ENCODE measurements around the gene ABHD8.

DNA sequence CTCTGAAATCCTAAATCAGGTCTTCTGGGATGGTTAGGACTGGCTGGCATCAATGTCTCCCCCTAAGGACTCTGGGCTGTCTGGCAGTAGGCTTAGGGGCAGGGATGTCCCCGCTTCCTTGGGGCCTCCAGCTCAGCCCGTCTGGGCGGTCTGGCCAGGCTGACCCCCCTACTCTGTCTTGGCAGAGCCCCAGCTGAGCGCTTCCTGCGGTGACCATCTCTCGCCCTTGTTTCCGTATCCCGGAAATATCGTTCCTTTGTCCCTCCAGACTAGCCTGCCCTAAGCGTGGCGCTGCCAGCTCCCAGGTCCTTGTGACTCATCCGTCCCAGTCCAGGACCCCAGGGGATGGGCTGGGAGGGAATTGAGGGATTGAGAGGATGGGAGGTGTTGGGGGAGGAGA is 45.5 kb upstream of the ABHD8 start:
- TF ChIP-seq EZH2 (optimal IDR thresholded peaks at IDR 0.05; ENCODE audit: low read depth, low read length) (no peak), EZH2phosphoT487 (IDR thresholded peaks at IDR 0.05; ENCODE audit: low read length) (no peak)
- TF ChIP-seq, protein P1, sequence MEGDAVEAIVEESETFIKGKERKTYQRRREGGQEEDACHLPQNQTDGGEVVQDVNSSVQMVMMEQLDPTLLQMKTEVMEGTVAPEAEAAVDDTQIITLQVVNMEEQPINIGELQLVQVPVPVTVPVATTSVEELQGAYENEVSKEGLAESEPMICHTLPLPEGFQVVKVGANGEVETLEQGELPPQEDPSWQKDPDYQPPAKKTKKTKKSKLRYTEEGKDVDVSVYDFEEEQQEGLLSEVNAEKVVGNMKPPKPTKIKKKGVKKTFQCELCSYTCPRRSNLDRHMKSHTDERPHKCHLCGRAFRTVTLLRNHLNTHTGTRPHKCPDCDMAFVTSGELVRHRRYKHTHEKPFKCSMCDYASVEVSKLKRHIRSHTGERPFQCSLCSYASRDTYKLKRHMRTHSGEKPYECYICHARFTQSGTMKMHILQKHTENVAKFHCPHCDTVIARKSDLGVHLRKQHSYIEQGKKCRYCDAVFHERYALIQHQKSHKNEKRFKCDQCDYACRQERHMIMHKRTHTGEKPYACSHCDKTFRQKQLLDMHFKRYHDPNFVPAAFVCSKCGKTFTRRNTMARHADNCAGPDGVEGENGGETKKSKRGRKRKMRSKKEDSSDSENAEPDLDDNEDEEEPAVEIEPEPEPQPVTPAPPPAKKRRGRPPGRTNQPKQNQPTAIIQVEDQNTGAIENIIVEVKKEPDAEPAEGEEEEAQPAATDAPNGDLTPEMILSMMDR (IDR thresholded peaks at IDR 0.05; ENCODE audit: low read length): no peak
